Measurements from ENCODE around the gene ATP11A. TPM values are rescaled to one million over a fixed set of nuclear protein-coding genes. Genes with fewer than 3 reads are reported as not detected.
"Not testable (repeated sequence)": the region's sequence is repeated elsewhere in the genome, so short reads cannot be mapped to it uniquely, and the experiment has no call there.

ATP11A gene
- total RNA-seq, 1 experiment from 2014 or later = 41.2 TPM

GRCh38 chr13:112783135-112783977 is 93.5 kb downstream of the ATP11A start:
- Mint-ChIP-seq H3K4me3 (ENCODE audit: unreplicated experiment) (no peak overlapping the region), H3K4me1 (ENCODE audit: insufficient read depth, unreplicated experiment) (no peaks in the 10 kb centered on the region), H3K27me3 (ENCODE audit: insufficient read depth, unreplicated experiment) (no peaks in the 10 kb centered on the region), H3K36me3 (ENCODE audit: insufficient read depth, unreplicated experiment) (no peaks in the 10 kb centered on the region), H3K9me3 (ENCODE audit: unreplicated experiment) (no peaks in the 10 kb centered on the region), H3K27ac (ENCODE audit: low read depth, unreplicated experiment) (no peak overlapping the region)
- TF ChIP-seq CTCF (IDR thresholded peaks at IDR 0.05; ENCODE audit: unreplicated experiment) = no peak
- CTCF ChIA-PET = no interaction called here
- no TSS peak for BruUV-seq (replicated peaks)
- POLR2A ChIA-PET = interaction anchor here (0.8 kb wide), 1 partner anchor 21 kb away, joined by 3 read pairs; no protein-coding TSS in a partner anchor
- intact Hi-C loops (cut with micrococcal nuclease) = no loop called here
- DNase-seq (ENCODE audit: unreplicated experiment) = no peak

- TF ChIP-seq CTCF (IDR thresholded peaks at IDR 0.05; ENCODE audit: unreplicated experiment) = no peak
- DNase-seq (ENCODE audit: unreplicated experiment) = no peak
- no TSS peak for BruUV-seq (replicated peaks)
- no peak overlapping the region for H3K4me3 Mint-ChIP-seq (ENCODE audit: unreplicated experiment)
- H3K27ac Mint-ChIP-seq (ENCODE audit: low read depth, unreplicated experiment) = no peak overlapping the region
- no peaks in the 10 kb centered on the region for H3K36me3 Mint-ChIP-seq (ENCODE audit: insufficient read depth, unreplicated experiment)
- ChIA-PET POLR2A (interaction anchor here (0.8 kb wide), 1 partner anchor 21 kb away, joined by 3 read pairs; no protein-coding TSS in a partner anchor), CTCF (no interaction called here)
- no peaks in the 10 kb centered on the region for H3K9me3 Mint-ChIP-seq (ENCODE audit: unreplicated experiment)
- no peaks in the 10 kb centered on the region for H3K27me3 Mint-ChIP-seq (ENCODE audit: insufficient read depth, unreplicated experiment)
- intact Hi-C loops (cut with micrococcal nuclease) = no loop called here
- no peaks in the 10 kb centered on the region for H3K4me1 Mint-ChIP-seq (ENCODE audit: insufficient read depth, unreplicated experiment)
Observed at GRCh38 chr13:112783978-112784371, 94.1 kb downstream of the ATP11A start.

GRCh38 chr13:112784811-112785482 is 95.1 kb downstream of the ATP11A start:
- Mint-ChIP-seq H3K9me3 (ENCODE audit: unreplicated experiment) (no peaks in the 10 kb centered on the region), H3K4me1 (ENCODE audit: insufficient read depth, unreplicated experiment) (no peaks in the 10 kb centered on the region), H3K4me3 (ENCODE audit: unreplicated experiment) (no peak overlapping the region), H3K36me3 (ENCODE audit: insufficient read depth, unreplicated experiment) (no peaks in the 10 kb centered on the region), H3K27ac (ENCODE audit: low read depth, unreplicated experiment) (no peak overlapping the region), H3K27me3 (ENCODE audit: insufficient read depth, unreplicated experiment) (no peaks in the 10 kb centered on the region)
- DNase-seq (ENCODE audit: unreplicated experiment) = no peak
- ChIA-PET POLR2A (no interaction called here), CTCF (interaction anchor here (0.6 kb wide), 1 partner anchor 553 kb away, joined by 4 read pairs; no protein-coding TSS in a partner anchor)
- TF ChIP-seq CTCF (IDR thresholded peaks at IDR 0.05; ENCODE audit: unreplicated experiment) = no peak
- intact Hi-C loops (cut with micrococcal nuclease) = no loop called here
- no TSS peak for BruUV-seq (replicated peaks)

- TF ChIP-seq CTCF (IDR thresholded peaks at IDR 0.05; ENCODE audit: unreplicated experiment) = no peak
- Mint-ChIP-seq H3K27ac (ENCODE audit: low read depth, unreplicated experiment) (no peak overlapping the region), H3K4me1 (ENCODE audit: insufficient read depth, unreplicated experiment) (no peaks in the 10 kb centered on the region), H3K27me3 (ENCODE audit: insufficient read depth, unreplicated experiment) (no peaks in the 10 kb centered on the region), H3K4me3 (ENCODE audit: unreplicated experiment) (no peak overlapping the region), H3K9me3 (ENCODE audit: unreplicated experiment) (no peaks in the 10 kb centered on the region), H3K36me3 (ENCODE audit: insufficient read depth, unreplicated experiment) (no peaks in the 10 kb centered on the region)
- intact Hi-C loops (cut with micrococcal nuclease) = no loop called here
- ChIA-PET CTCF (no interaction called here), POLR2A (no interaction called here)
- DNase-seq (ENCODE audit: unreplicated experiment) = no peak
- no TSS peak for BruUV-seq (replicated peaks)
Observed at GRCh38 chr13:112785483-112785856, 95.6 kb downstream of the ATP11A start.

- H3K27ac Mint-ChIP-seq (ENCODE audit: low read depth, unreplicated experiment); H3K36me3 Mint-ChIP-seq (ENCODE audit: insufficient read depth, unreplicated experiment); CTCF ChIA-PET; H3K4me3 Mint-ChIP-seq (ENCODE audit: unreplicated experiment); H3K9me3 Mint-ChIP-seq (ENCODE audit: unreplicated experiment); intact Hi-C loops (cut with micrococcal nuclease); H3K27me3 Mint-ChIP-seq (ENCODE audit: insufficient read depth, unreplicated experiment); H3K4me1 Mint-ChIP-seq (ENCODE audit: insufficient read depth, unreplicated experiment); POLR2A ChIA-PET; BruUV-seq (replicated peaks); DNase-seq (ENCODE audit: unreplicated experiment): not testable (repeated sequence)
Observed at GRCh38 chr13:112786810-112787209, 97.0 kb downstream of the ATP11A start.

All from MCF 10A (cell line).